Stomach (tissue), 9 donors: Measurements from ENCODE around the gene VIPR2. TPM values are rescaled to one million over a fixed set of nuclear protein-coding genes. Genes with fewer than 3 reads are reported as not detected.

Source experiments
- DNase-seq, 2 donors: peaks; one replicate each; pipeline versions ENCODE4 v3.0.0 to v3.0.0-alpha.2; 2013 to 2019
- H3K27ac ChIP-seq, 5 donors: fragments of 200-600 bp in 4 of 5; sonication (generic) in 4 of 5; one replicate each; pipeline ENCODE4 v1.5.1; 2013 to 2019; ENCODE audit warnings: mild to moderate bottlenecking in 1 of 5, moderate library complexity in 1 of 5
- H3K27me3 ChIP-seq, 3 donors: fragments of 200-600 bp; sonication (generic); one replicate each; pipeline ENCODE4 v1.5.1; 2017 to 2019; ENCODE audit warnings: mixed run types in 1 of 3
- H3K36me3 ChIP-seq, 4 donors: fragments of 200-600 bp; sonication (generic); 1 replicate in 3 of 4; 2 replicates in 1 of 4; pipeline ENCODE4 v1.5.1; 2016 to 2019
- H3K4me1 ChIP-seq, 4 donors: fragments of 200-600 bp; sonication (generic); one replicate each; pipeline ENCODE4 v1.5.1; 2016 to 2019
- H3K4me3 ChIP-seq, 4 donors: fragments of 200-600 bp; sonication (generic) in 3 of 4; one replicate each; pipeline ENCODE4 v1.5.1; 2016 to 2019; ENCODE audit warnings: mild to moderate bottlenecking in 1 of 4
- H3K9me3 ChIP-seq, 4 donors: fragments of 200-600 bp; sonication (generic); one replicate each; pipeline ENCODE4 v1.5.1; 2016 to 2019
- CTCF ChIP-seq, 7 experiments: fragments of 450-650 bp in 4 of 7; fragments of 200-600 bp in 3 of 7; sonication (generic) in 3 of 7; IDR thresholded peaks; one replicate each; pipeline ENCODE4 v1.5.1; 2016 to 2019; ENCODE audit warnings: antibody characterized with exemption in 7 of 7, control low read depth in 2 of 7, mild to moderate bottlenecking in 1 of 7
- EP300 ChIP-seq: sonication (generic); formaldehyde crosslinking; IDR thresholded peaks from one replicate; pipeline ENCODE4 v1.6.1; 2017; ENCODE audit warnings: antibody characterized with exemption
- POLR2A ChIP-seq, 4 donors: fragments of 450-650 bp; IDR thresholded peaks; one replicate each; pipeline ENCODE4 v1.6.1; 2016; ENCODE audit warnings: antibody characterized with exemption in 4 of 4, control low read depth in 2 of 4, mild to moderate bottlenecking in 1 of 4, moderate library complexity in 1 of 4
- POLR2AphosphoS5 ChIP-seq, 3 donors: sonication (generic); formaldehyde crosslinking; IDR thresholded peaks; one replicate each; pipeline ENCODE4 v1.6.1; 2016; ENCODE audit warnings: antibody characterized with exemption in 3 of 3
- WGBS, 5 donors: extraction: QIAGEN DNeasy Blood & Tissue Kit in 3 of 5; methylation state at CpG; one replicate each; pipeline versions ENCODE4 v1.1.5 to v1.1.7; 2013 to 2018; 5-methylcytosine and 5-hydroxymethylcytosine counted together
- intact Hi-C: fragments of 100-400 bp; cut with DNase I; formaldehyde crosslinking; loops from one replicate; pipeline ENCODE4 v1.15.1; 2023; ENCODE audit warnings: low total_unique reads
- polyA plus RNA-seq, 3 donors: library from polyadenylated mRNA; stranded (reverse); fragments of 200-250 nt; gene quantifications; one replicate each; pipeline ENCODE4 v1.2.3, GENCODE V29; 2013
- total RNA-seq, 5 donors: library from RNA; depleted of rRNA; stranded (reverse); fragments of >200 nt; gene quantifications; one replicate each; pipeline versions ENCODE4 v1.1.0 to v1.2.3, GENCODE V29; 2014 to 2016
- donor health status: healthy with polysubstance abuse.
- donor health status: Bipolar disorder and iron deficiency.
- donor health status: healthy.

VIPR2 gene
- total and polyA plus RNA-seq, 8 donors = 1.2 to 25.4 (median 4.6) TPM

- WGBS, 5 donors = 85 to 91% (median 88%) methylated on average over 6 to 17 of the region's 17 CpGs
- TF ChIP-seq EP300 = no peak
- TF ChIP-seq CTCF (IDR thresholded peaks at IDR 0.05) = no peak
- no peak for TF ChIP-seq POLR2A (IDR thresholded peaks at IDR 0.05)
- no peak for TF ChIP-seq POLR2AphosphoS5 (IDR thresholded peaks at IDR 0.05)
- intact Hi-C loops = no loop called here
- Histone ChIP-seq H3K36me3 (no peaks in the 10 kb centered on the region), H3K4me3 (no peak overlapping the region), H3K9me3 (no peaks in the 10 kb centered on the region), H3K27me3 (no peaks in the 10 kb centered on the region), H3K27ac (no peak overlapping the region), H3K4me1 (peaks cover 7 to 36% (median 19%) of the 10 kb centered on the region in 4 donors)
- DNase-seq = no peak
Observed at GRCh38 chr7:159023206-159023605, 121.5 kb downstream of the VIPR2 start.

GRCh38 chr7:159022238-159022993 lies 122.3 kb downstream of the VIPR2 start:
- 63 to 74% (median 70%) methylated on average over 19 to 20 of the region's 20 CpGs for WGBS, 5 donors
- H3K4me1 ChIP-seq = peaks cover 3 to 30% (median 13%) of the 10 kb centered on the region in 4 donors
- no peaks in the 10 kb centered on the region for H3K36me3 ChIP-seq
- no peak overlapping the region for H3K4me3 ChIP-seq
- H3K9me3 ChIP-seq = no peaks in the 10 kb centered on the region
- no peaks in the 10 kb centered on the region for H3K27me3 ChIP-seq
- intact Hi-C loops = no loop called here
- DNase-seq = peak in 1 of 2 donors; percentile 38
- no peak overlapping the region for H3K27ac ChIP-seq
- TF ChIP-seq POLR2AphosphoS5 (IDR thresholded peaks at IDR 0.05) (no peak), POLR2A (IDR thresholded peaks at IDR 0.05) (no peak), EP300 (no peak), CTCF (IDR thresholded peaks at IDR 0.05) (no peak)

GRCh38 chr7:159020987-159021386 lies 123.7 kb downstream of the VIPR2 start:
- Histone ChIP-seq H3K4me1 (peaks cover 0 to 21% (median 10%) of the 10 kb centered on the region in 4 donors), H3K36me3 (no peaks in the 10 kb centered on the region), H3K27ac (no peak overlapping the region), H3K9me3 (no peaks in the 10 kb centered on the region), H3K27me3 (no peaks in the 10 kb centered on the region), H3K4me3 (no peak overlapping the region)
- intact Hi-C loops = no loop called here
- WGBS, 5 donors = 72 to 88% (median 78%) methylated on average over 6 of the region's 6 CpGs
- TF ChIP-seq POLR2AphosphoS5 (IDR thresholded peaks at IDR 0.05) (no peak), POLR2A (IDR thresholded peaks at IDR 0.05) (no peak), CTCF (IDR thresholded peaks at IDR 0.05) (no peak), EP300 (no peak)
- no peak for DNase-seq

GRCh38 chr7:159019111-159019510 lies 125.6 kb downstream of the VIPR2 start:
- 48 to 67% (median 61%) methylated on average over 5 of the region's 5 CpGs for WGBS, 5 donors
- no peak overlapping the region for H3K4me3 ChIP-seq
- no peaks in the 10 kb centered on the region for H3K9me3 ChIP-seq
- H3K4me1 ChIP-seq = peaks cover 12 to 30% (median 18%) of the 10 kb centered on the region in 4 donors
- H3K27ac ChIP-seq = no peak overlapping the region
- TF ChIP-seq CTCF (IDR thresholded peaks at IDR 0.05) (no peak), EP300 (no peak), POLR2A (IDR thresholded peaks at IDR 0.05) (no peak), POLR2AphosphoS5 (IDR thresholded peaks at IDR 0.05) (no peak)
- no peaks in the 10 kb centered on the region for H3K36me3 ChIP-seq
- H3K27me3 ChIP-seq = no peaks in the 10 kb centered on the region
- intact Hi-C loops = no loop called here
- no peak for DNase-seq
